Activated CD8-positive, alpha-beta memory T cell treated with anti-CD3 and anti-CD28 coated beads, Interleukin-2, amount 10 ng/mL, durations not matched to agents 7 days and 5 days (primary cell): ENCODE results near the gene RYR1. TPM values are rescaled to one million over a fixed set of nuclear protein-coding genes. Genes with fewer than 3 reads are reported as not detected.
"Not testable (repeated sequence)": the region's sequence is repeated elsewhere in the genome, so short reads cannot be mapped to it uniquely, and the experiment has no call there.

Source experiments
- ATAC-seq: fragments of 150-1000 bp; cut with Tn5 transposase; one replicate; pipeline ENCODE4 v1.10.0; 2021; ENCODE audit warnings: moderate library complexity
- CTCF ChIA-PET: fragments of 350-600 bp; sonication (Branson Sonifier 250); formaldehyde crosslinking; loops from one replicate; lab custom pipeline; 2021; ENCODE audit warnings: antibody characterized with exemption; lab: Charles Lee
- DNase-seq: peaks from one replicate; pipeline ENCODE4 v3.0.0-alpha.2; 2020
- H3K27ac Mint-ChIP-seq: one replicate; pipeline ENCODE4 v1.8.0; 2021; ENCODE audit warnings: mild to moderate bottlenecking, mixed read lengths
- H3K27me3 Mint-ChIP-seq: one replicate; pipeline ENCODE4 v1.8.0; 2021; ENCODE audit warnings: mixed read lengths
- H3K36me3 Mint-ChIP-seq: one replicate; pipeline ENCODE4 v1.8.0; 2021; ENCODE audit warnings: mild to moderate bottlenecking, mixed read lengths
- H3K4me1 Mint-ChIP-seq: one replicate; pipeline ENCODE4 v1.8.0; 2021; ENCODE audit warnings: mixed read lengths
- H3K4me3 Mint-ChIP-seq: one replicate; pipeline ENCODE4 v1.8.0; 2021; ENCODE audit warnings: mild to moderate bottlenecking, moderate library complexity, mixed read lengths
- H3K9me3 Mint-ChIP-seq: one replicate; pipeline ENCODE4 v1.8.0; 2022; ENCODE audit warnings: low read depth, mixed read lengths
- total RNA-seq, 2 experiments: library from RNA; stranded (reverse); gene quantifications; one replicate each; pipeline ENCODE4 v1.2.3, GENCODE V29; 2021

Gene RYR1
- total RNA-seq, 2 experiments from 2014 or later: 1.5 to 1.6 TPM

DNA sequence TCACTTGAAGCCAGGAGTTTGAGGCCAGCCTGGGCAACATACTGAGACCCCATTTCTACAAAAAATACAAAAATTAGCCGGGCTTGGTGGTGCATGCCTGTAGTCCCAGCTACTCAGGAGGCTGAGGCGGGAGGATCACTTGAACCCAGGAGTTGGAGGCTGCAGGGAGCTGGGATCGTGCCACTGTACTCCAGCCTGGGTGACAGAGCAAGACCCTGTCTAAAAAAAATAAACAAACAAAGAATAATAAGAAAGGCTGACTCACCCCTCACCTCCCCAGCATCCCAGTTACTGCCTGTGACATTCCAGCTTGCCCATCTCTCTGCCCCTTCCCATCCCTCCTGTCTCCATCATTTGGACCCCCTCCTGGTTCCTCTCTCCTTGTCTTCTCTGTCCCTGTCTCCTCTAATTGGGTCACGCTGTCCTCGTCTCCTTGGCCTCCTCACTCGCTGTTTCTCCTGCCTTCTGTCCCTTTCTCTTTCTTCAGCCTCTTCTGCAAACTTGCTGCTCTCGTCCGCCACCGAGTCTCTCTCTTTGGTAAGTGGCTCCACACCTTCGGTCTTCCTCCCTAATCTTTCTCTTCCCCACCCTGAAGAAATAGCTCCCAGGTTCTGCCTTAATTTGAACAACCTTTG, 77.7 kb downstream of the RYR1 start:
- ATAC-seq: no peak
- H3K27ac Mint-ChIP-seq: no peak overlapping the region

DNA sequence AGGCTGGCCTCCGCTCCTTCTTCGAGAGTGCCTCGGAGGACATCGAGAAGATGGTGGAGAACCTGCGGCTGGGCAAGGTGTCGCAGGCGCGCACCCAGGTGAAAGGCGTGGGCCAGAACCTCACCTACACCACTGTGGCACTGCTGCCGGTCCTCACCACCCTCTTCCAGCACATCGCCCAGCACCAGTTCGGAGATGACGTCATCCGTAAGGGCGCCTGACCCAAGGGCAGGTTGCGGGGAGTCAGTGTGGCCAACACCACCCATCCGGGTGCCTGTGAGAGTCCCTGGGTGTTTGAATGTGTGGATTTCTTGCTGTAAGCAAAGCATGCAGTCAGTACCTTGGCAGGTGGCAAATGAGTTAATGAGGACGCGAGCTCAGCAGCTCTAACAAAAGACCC, 78.8 kb downstream of the RYR1 start:
- Mint-ChIP-seq H3K9me3 (no peaks in the 10 kb centered on the region), H3K27ac (no peak overlapping the region), H3K4me3 (no peak overlapping the region), H3K27me3 (peaks cover 27% of the 10 kb centered on the region), H3K4me1 (peaks cover 29% of the 10 kb centered on the region), H3K36me3 (no peaks in the 10 kb centered on the region)
- CTCF ChIA-PET: interaction anchor here (2.3 to 6.2 kb wide), 3 partner anchors 27 to 124 kb away, joined by 13 to 44 read pairs (median 24); partner anchors contain the start of gene FAM98C
- DNase-seq (no peak), ATAC-seq (no peak)

More for the DNA sequence above, 77.7 kb downstream of the RYR1 start:
- Mint-ChIP-seq H3K4me1 (peaks cover 29% of the 10 kb centered on the region), H3K36me3 (no peaks in the 10 kb centered on the region), H3K9me3 (no peaks in the 10 kb centered on the region), H3K4me3 (no peak overlapping the region), H3K27me3 (peaks cover 27% of the 10 kb centered on the region)
- CTCF ChIA-PET: interaction anchor here (2.7 to 6.2 kb wide), 2 partner anchors 108 to 125 kb away, joined by 10 to 44 read pairs; partner anchors contain the start of gene FAM98C
- no peak for DNase-seq

DNA sequence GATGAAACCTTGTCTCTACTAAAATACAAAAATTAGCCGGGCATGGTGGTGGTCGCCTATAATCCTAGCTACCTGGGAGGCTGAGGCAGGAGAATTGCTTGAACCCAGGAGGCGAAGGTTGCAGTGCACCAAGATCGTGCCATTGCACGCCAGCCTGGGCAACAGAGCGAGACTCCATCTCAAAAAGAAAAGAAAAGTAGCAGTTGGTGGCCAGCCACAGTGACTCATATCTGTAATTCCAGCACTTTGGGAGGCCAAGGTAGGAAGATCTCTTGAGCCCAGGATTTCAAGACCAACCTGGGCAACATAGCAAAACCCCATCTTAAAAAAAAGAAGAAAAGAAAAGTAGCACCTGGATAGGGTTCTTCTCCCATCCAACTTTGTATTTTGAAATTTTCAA, 79.7 kb downstream of the RYR1 start:
- peak; percentile 53 for DNase-seq
- peak overlapping the region; percentile 30 for H3K27ac Mint-ChIP-seq
- H3K4me3 Mint-ChIP-seq, H3K36me3 Mint-ChIP-seq, H3K9me3 Mint-ChIP-seq: not testable (repeated sequence)
- ATAC-seq: peak; percentile 10
- peaks cover 27% of the 10 kb centered on the region for H3K27me3 Mint-ChIP-seq
- H3K4me1 Mint-ChIP-seq: peaks cover 29% of the 10 kb centered on the region
- CTCF ChIA-PET: interaction anchor here (1.2 to 6.2 kb wide), 12 partner anchors 11 to 420 kb away, joined by 3 to 44 read pairs (median 4); partner anchors contain the start of genes ACTN4, FAM98C, MRPS12 and SARS2

DNA sequence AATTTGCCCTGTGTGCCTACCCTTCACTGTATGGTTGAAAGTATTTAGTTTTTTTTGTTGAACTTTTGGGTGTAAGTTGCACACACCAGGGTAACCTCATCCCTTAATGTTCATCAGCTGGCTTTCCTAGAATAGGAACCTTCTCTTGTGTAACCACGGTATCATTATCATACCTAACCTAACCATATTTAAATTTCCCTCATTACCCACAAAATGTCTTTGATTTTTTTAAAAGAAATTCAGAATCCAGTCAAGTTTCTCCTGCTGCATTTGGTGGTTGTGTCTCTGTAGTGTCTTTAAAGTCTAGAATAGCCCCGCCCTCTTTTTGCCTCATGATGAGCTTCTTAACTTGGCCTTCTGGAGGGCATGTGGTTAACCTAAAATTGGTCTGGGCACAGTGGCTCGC, 80.3 kb downstream of the RYR1 start:
- Mint-ChIP-seq H3K36me3 (no peaks in the 10 kb centered on the region), H3K9me3 (no peaks in the 10 kb centered on the region), H3K27me3 (peaks cover 27% of the 10 kb centered on the region), H3K27ac (peak overlapping the region; percentile 75), H3K4me3 (peak overlapping the region; percentile 19), H3K4me1 (peaks cover 29% of the 10 kb centered on the region)
- peak; percentile 55 for DNase-seq
- ATAC-seq: peak; percentile 69
- CTCF ChIA-PET: interaction anchor here (1.0 to 6.2 kb wide), 18 partner anchors 10 to 419 kb away, joined by 3 to 44 read pairs (median 3); partner anchors contain the start of genes ACTN4, FAM98C, MRPS12 and SARS2

DNA sequence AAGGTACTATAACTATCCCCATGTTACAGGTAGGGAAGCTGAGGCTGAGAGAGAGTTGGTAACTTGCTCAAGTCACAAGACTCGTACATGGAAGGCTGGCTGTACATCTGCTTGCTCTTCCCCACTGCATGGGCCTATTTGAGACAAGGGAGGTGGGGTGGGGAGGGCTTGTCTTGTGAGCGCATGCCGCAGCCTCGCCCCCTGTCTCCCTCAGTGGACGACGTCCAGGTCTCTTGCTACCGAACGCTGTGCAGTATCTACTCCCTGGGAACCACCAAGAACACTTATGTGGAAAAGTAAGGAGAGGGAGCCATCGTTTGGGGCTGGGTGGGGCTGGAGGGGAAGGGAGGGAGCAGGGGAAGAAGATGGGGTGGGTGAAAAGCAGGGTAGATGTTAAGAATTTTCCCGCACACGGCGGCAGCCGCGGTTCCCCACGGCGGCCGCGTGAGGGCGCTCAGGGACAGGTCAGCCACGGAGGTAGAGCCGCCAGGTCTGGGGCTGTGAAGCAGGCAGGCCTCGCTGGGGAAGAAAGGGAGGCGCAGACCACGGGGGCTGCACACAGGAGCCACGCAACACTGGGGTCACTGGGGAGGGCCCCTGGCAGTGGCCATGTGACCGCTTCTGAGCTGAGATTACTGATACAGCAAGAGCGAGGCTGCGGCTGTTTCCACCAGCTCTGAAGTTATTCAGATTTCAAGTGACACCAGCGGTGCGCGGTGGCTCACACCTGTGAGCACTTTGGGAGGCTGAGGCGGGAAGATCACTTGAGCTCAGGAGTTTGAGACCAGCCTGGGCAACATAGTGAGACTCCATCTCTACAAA, 81.5 kb downstream of the RYR1 start:
- peak overlapping the region; percentile 15 for H3K27ac Mint-ChIP-seq
- CTCF ChIA-PET: interaction anchor here (0.6 to 6.2 kb wide), 36 partner anchors 9 to 416 kb away, joined by 3 to 44 read pairs (median 4); partner anchors contain the start of genes ACTN4, FAM98C, MAP4K1 and MRPS12
- peaks cover 21% of the 10 kb centered on the region for H3K27me3 Mint-ChIP-seq
- H3K36me3 Mint-ChIP-seq: no peaks in the 10 kb centered on the region
- H3K9me3 Mint-ChIP-seq: no peaks in the 10 kb centered on the region
- peaks cover 29% of the 10 kb centered on the region for H3K4me1 Mint-ChIP-seq
- DNase-seq (peak; percentile 81), ATAC-seq (peak; percentile 84)
- H3K4me3 Mint-ChIP-seq: no peak overlapping the region

DNA sequence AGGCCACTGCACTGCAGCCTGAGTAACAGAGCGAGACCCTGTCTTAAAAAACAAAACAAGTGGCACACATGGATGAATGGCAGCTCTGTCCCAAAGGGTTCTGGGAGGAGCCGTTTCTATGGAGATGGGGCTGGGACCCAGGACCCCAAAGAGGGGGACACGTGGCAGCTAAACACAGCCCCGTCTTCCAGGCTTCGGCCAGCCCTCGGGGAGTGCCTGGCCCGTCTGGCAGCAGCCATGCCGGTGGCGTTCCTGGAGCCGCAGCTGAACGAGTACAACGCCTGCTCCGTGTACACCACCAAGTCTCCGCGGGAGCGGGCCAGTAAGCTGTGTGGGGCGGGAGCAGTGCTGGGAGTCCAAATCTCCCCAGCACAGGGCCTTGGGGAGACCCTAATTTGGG, 82.4 kb downstream of the RYR1 start:
- Mint-ChIP-seq H3K36me3 (no peaks in the 10 kb centered on the region), H3K4me3 (no peak overlapping the region), H3K27ac (no peak overlapping the region), H3K27me3 (peaks cover 16% of the 10 kb centered on the region), H3K9me3 (no peaks in the 10 kb centered on the region), H3K4me1 (peaks cover 29% of the 10 kb centered on the region)
- no peak for DNase-seq
- ATAC-seq: no peak
- CTCF ChIA-PET: interaction anchor here (0.6 to 6.2 kb wide), 30 partner anchors 9 to 415 kb away, joined by 3 to 44 read pairs (median 3); partner anchors contain the start of genes ACTN4, FAM98C, MAP4K1 and MRPS12

DNA sequence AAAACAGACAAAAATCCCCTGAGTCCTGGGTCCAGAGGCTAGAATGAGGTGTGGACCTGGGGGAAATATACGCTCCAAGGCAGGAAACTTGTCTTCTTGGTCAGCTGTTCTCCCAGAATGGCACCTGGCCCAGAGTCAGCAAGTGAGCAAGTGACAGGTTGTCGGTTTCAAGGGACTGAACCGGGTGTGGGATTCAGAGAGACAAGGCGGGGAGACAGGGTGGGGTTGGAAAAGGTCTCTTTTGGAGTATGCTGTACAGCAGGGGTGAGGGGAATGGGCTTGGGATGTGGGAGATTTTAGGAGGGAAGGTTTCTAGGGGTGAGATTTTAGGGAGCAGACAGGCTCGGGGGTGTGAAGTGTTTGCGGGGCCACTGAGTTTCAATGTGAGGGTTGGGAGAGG, 83.3 kb downstream of the RYR1 start:
- ATAC-seq: no peak
- Mint-ChIP-seq H3K27me3 (peaks cover 9% of the 10 kb centered on the region), H3K36me3 (no peaks in the 10 kb centered on the region), H3K9me3 (no peaks in the 10 kb centered on the region), H3K27ac (no peak overlapping the region), H3K4me1 (peaks cover 29% of the 10 kb centered on the region), H3K4me3 (no peak overlapping the region)
- DNase-seq: no peak
- CTCF ChIA-PET: interaction anchor here (1.2 to 2.4 kb wide), 2 partner anchors 119 to 127 kb away, joined by 3 to 35 read pairs; no protein-coding TSS in a partner anchor

DNA sequence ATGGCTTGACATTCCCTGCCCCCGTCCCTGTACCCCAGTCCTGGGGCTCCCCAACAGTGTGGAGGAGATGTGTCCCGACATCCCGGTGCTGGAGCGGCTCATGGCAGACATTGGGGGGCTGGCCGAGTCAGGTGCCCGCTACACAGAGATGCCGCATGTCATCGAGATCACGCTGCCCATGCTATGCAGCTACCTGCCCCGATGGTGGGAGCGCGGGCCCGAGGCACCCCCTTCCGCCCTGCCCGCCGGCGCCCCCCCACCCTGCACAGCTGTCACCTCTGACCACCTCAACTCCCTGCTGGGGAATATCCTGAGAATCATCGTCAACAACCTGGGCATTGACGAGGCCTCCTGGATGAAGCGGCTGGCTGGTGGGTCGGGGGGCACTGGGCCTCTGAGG, 83.8 kb downstream of the RYR1 start:
- no peaks in the 10 kb centered on the region for H3K36me3 Mint-ChIP-seq
- H3K9me3 Mint-ChIP-seq: no peaks in the 10 kb centered on the region
- H3K4me3 Mint-ChIP-seq: no peak overlapping the region
- DNase-seq (no peak), ATAC-seq (no peak)
- H3K27ac Mint-ChIP-seq: no peak overlapping the region
- peaks cover 26% of the 10 kb centered on the region for H3K4me1 Mint-ChIP-seq
- CTCF ChIA-PET: interaction anchor here (0.8 kb wide), 1 partner anchor 38 kb away, joined by 3 read pairs; no protein-coding TSS in a partner anchor
- peaks cover 6% of the 10 kb centered on the region for H3K27me3 Mint-ChIP-seq

DNA sequence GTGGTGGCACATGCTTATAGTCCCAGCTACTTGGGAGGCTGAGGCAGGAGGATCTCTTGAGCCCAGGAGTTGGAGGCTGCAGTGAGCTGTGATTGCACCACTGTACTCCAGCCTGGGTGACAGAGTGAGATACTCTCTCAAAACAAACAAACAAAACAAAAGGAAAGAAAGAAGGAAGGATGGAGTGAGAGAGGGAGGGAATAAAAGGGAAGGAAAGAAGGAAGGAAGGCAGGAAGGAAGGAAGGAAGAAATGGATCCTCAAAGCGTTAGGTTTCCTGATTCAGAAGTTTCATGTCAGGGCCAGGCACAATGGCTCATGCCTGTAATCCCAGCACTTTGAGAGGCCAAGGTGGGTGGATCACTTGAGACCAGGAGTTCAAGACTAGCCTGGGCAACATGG, 84.5 kb downstream of the RYR1 start:
- CTCF ChIA-PET: interaction anchor here (0.8 to 1.1 kb wide), 3 partner anchors 17 to 144 kb away, joined by 3 to 4 read pairs (median 4); partner anchors contain the start of gene PSMD8
- ATAC-seq, H3K4me3 Mint-ChIP-seq, DNase-seq, H3K36me3 Mint-ChIP-seq, H3K27me3 Mint-ChIP-seq, H3K27ac Mint-ChIP-seq, H3K9me3 Mint-ChIP-seq: not testable (repeated sequence)
- H3K4me1 Mint-ChIP-seq: peaks cover 24% of the 10 kb centered on the region

DNA sequence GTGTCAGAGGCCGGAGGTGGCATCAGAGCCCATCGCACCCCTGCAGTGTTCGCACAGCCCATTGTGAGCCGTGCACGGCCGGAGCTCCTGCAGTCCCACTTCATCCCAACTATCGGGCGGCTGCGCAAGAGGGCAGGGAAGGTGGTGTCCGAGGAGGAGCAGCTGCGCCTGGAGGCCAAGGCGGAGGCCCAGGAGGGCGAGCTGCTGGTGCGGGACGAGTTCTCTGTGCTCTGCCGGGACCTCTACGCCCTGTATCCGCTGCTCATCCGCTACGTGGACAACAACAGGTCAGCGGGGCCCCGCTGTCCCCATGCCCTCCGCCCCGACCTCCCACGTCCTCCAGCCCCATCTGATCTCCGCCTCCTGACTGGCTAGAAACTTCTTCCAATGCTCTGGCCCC, 85.7 kb downstream of the RYR1 start:
- Mint-ChIP-seq H3K9me3 (no peaks in the 10 kb centered on the region), H3K4me3 (no peak overlapping the region), H3K27me3 (peaks cover 4% of the 10 kb centered on the region), H3K27ac (no peak overlapping the region), H3K4me1 (peaks cover 13% of the 10 kb centered on the region), H3K36me3 (no peaks in the 10 kb centered on the region)
- no peak for DNase-seq
- ATAC-seq: no peak
- CTCF ChIA-PET: interaction anchor here (0.7 to 1.6 kb wide), 2 partner anchors 94 to 116 kb away, joined by 4 to 8 read pairs; no protein-coding TSS in a partner anchor

DNA sequence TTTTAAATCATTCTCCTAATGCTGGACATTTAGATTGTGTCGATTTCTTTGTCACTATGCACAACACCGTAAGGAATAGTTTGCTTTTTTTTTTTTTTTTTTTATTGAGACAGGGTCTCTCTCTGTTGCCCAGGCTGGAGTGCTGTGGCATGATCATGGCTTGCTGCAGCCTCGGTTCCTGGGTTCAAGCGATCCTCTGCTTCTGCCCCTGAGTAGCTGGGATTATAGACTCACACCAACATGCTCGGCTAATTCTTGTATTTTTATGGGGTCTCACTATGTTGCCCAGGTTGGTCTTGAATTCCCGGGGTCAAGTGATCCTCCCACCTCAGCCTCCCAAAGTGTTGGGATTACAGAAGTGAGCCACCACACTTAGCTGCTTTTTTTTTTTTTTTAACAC, 86.5 kb downstream of the RYR1 start:
- no peak for ATAC-seq
- no peak overlapping the region for H3K27ac Mint-ChIP-seq
- H3K9me3 Mint-ChIP-seq: no peaks in the 10 kb centered on the region
- H3K4me1 Mint-ChIP-seq: peaks cover 6% of the 10 kb centered on the region
- H3K36me3 Mint-ChIP-seq: no peaks in the 10 kb centered on the region
- CTCF ChIA-PET: interaction anchor here (1.5 to 1.6 kb wide), 2 partner anchors 115 to 116 kb away, joined by 3 to 8 read pairs; no protein-coding TSS in a partner anchor
- peaks cover 6% of the 10 kb centered on the region for H3K27me3 Mint-ChIP-seq
- H3K4me3 Mint-ChIP-seq: no peak overlapping the region
- DNase-seq: no peak

DNA sequence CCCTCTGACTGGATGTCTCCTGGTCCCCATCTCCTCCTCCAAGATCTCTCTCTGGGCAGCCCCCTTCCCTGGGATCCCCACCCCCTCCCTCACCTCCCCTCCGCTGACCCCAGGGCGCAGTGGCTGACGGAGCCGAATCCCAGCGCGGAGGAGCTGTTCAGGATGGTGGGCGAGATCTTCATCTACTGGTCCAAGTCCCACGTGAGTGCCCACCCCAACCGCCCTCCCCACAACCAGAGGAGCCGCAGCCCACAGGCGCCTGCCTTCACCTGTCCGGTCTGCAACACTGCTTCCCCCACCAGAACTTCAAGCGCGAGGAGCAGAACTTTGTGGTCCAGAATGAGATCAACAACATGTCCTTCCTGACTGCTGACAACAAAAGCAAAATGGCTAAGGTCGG, 89.4 kb downstream of the RYR1 start:
- H3K4me3 Mint-ChIP-seq: no peak overlapping the region

DNA sequence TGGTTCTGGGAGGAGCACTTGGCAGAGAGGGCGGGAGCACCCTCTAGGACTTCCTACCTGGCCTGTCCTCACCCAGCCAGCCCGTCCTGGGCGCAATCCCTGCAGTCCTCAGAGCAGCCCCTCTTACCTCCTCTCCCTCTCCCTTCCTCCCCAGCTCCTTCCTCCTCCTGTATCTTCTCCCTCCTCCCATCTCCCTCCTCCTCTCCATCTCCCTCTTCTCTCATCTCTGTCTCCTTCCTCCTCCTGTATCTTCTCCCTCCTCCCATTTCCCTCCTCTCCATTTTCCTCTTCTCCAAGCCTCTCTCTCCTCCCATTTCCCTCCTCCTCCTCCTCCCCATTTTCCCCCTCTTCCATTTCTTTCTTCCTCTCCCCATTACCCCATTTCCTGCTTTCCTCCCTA, 89.8 kb downstream of the RYR1 start:
- no peak overlapping the region for H3K4me3 Mint-ChIP-seq
- peaks cover 6% of the 10 kb centered on the region for H3K27me3 Mint-ChIP-seq
- CTCF ChIA-PET: interaction anchor here (1.2 to 1.6 kb wide), 3 partner anchors 10 to 120 kb away, joined by 3 to 4 read pairs (median 3); partner anchors contain the start of gene FAM98C
- H3K36me3 Mint-ChIP-seq: no peaks in the 10 kb centered on the region
- H3K4me1 Mint-ChIP-seq: no peaks in the 10 kb centered on the region
- H3K9me3 Mint-ChIP-seq: no peaks in the 10 kb centered on the region
- H3K27ac Mint-ChIP-seq: no peak overlapping the region
- ATAC-seq: no peak
- DNase-seq: no peak

More for the DNA sequence above, 89.4 kb downstream of the RYR1 start:
- DNase-seq: no peak
- peaks cover 6% of the 10 kb centered on the region for H3K27me3 Mint-ChIP-seq
- H3K36me3 Mint-ChIP-seq: no peaks in the 10 kb centered on the region
- ATAC-seq: no peak
- H3K4me1 Mint-ChIP-seq: no peaks in the 10 kb centered on the region
- H3K27ac Mint-ChIP-seq: no peak overlapping the region
- no peaks in the 10 kb centered on the region for H3K9me3 Mint-ChIP-seq
- CTCF ChIA-PET: interaction anchor here (1.4 to 1.6 kb wide), 2 partner anchors 112 to 120 kb away, joined by 3 to 4 read pairs; partner anchors contain the start of gene FAM98C
